HG03060 (cell line): ENCODE results near the gene P2RY12.

ENCODE experiments used
- ATAC-seq: cut with Tn5 transposase; IDR thresholded peaks from one replicate; pipeline ENCODE4 v1.9.1; 2021; ENCODE audit warnings: low read depth, moderate number of reproducible peaks; ENCODE audit not compliant: unreplicated experiment

Gene P2RY12

DNA sequence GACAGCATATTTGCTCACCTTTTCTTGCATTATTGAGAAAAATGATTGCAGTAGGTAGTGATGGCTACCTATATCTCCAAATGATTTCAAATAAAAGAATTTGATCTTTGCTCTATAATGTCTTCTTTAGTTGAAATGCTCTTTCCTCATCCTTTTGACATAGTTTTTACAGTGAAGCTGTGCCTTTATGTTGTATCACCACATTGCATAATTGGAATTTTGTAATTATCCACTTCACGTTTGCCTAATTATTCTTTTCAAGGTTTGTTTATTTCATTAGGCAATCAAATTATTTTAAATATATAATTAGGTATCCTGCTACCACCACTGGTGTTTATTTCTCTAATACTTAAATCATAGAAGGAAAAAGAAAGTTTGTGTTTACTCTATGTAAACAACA lies 33.9 kb downstream of the P2RY12 start:
- ATAC-seq: no peak

DNA sequence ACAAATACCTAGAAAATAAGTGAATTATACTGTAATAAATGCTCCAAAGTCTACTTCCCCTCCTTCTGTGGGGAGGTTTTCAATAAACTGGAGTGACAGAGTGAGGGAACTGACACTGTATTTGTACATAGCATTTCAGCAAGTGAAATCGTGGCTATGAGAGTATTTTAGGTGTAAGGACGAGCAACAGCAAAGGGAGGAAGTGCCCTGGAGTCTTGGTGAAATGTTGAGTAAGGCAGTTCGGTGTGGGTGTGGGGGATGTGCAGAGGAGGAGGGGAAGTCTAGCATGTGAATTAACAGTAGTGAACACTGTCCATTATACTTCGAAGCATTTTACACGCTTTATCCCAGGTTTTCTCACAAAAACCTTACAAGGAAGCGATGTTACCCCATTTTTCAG lies 37.1 kb downstream of the P2RY12 start:
- ATAC-seq: no peak

DNA sequence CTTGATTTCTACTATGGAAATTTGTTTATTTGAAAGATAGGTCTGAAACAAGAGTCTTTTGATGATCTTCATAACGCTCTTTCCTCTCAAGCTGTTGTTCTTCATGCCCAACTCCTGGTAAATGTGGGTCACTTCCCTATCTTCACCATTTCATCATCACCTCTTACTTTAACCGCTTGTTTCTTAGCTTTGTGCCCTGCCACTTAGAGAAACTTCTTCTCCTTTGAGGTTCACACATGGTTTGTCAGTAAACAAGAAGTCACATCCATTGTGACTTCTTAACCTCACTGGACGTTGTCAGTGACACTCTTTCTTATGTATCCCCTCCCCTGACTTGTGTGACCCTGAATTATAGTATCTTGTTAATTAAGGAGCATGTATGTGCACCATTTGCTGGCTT lies 38.3 kb downstream of the P2RY12 start:
- no peak for ATAC-seq

DNA sequence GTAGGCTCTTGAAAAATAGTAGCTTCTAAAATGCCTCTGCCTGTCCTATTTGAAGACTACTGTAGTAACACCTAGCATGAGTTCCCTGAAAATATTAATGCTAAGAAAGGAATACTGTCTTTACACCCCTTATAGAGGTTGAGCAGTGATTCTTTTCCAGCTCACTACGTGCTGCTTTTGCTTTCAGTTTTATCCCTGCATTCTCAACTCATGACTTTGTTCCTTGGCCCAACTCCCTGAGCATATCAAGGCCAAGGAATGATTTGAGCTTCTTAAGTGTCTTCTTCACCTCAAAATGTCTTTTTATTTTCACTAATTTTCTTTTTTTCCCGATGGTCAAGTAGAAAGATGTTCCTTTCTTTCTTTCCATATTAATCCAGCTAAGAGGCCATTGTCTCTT lies 38.7 kb downstream of the P2RY12 start:
- ATAC-seq: no peak

DNA sequence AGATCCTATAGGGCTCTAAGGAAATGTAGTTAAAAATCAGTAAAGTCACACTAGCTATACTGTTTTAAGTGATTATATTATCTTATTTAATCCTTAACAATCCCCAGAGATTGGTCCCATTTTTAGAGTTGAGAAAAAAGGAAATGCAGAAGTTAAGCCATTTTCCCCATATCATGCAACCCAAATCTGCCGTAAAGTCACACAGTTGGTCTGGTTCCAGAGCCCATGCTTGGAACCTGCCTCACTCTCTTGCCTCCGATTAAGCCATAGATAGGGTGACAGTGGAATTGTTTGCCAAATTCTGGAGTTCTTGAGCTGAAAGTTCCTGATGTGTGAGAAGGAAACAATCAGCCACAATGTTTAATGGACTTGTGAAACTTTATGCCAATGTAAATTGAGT lies 52.9 kb downstream of the P2RY12 start:
- ATAC-seq: no peak

DNA sequence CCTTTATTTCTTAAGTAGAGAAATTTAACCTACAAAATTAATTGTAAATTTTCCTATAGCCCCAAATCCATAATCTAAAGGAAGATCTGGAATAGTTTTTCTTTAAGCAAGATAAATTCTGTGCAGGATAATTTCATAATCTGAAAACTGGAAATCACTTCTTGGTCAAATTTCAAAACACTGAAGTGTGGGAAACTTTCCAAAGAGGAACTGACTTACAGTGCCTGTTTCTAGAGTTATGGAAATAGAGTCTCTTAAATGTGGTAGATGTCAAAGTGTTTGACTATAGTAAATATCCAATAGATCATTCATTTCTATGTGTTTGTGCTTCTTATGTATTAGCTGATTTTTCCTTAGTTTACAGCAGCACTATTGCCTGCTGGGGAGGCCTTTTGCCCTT lies 53.7 kb downstream of the P2RY12 start:
- no peak for ATAC-seq

DNA sequence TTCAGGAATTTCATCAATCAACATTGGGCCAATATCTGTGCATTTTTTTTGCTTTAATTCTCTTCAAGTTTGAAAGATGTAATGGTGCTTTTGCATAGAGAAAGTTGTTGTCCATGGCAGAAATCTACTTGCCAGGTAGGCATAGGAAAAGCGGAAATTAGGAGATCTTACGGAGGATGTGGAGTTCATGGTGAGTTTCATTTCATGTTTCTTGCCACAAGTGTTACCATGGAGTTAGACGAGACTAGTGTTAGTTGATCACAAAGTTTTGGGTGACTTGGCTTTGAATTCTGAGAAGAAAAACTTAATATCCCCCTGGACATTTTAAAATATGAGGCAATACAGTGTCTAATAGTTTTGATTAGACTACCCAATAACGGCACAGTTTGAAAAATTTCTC lies 54.2 kb downstream of the P2RY12 start:
- no peak for ATAC-seq

DNA sequence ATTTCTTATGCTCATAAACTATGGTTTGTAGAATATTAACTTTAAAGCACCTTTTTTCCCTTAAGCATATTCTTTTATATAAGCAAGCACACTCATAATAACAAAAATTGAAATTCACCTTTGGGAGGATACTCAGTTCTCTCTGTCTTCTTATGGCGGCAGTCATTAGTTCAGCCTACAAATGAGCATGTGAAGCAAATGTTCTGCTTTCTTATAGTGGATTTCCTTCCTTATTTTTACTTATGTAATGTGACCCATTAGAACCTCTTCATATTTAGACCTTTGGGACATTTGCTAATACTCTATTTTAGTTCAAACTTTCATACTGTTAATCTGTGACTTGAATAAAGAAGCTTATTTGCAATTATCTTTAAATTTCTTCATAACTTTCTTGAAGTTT lies 55.2 kb downstream of the P2RY12 start, which contains the start of gene P2RY13:
Gene P2RY13, minus strand, starts transcription at position 187 of the 400 bp plus-strand sequence. Its CDS starts 21 bp downstream, at position 166.
- no peak for ATAC-seq

DNA sequence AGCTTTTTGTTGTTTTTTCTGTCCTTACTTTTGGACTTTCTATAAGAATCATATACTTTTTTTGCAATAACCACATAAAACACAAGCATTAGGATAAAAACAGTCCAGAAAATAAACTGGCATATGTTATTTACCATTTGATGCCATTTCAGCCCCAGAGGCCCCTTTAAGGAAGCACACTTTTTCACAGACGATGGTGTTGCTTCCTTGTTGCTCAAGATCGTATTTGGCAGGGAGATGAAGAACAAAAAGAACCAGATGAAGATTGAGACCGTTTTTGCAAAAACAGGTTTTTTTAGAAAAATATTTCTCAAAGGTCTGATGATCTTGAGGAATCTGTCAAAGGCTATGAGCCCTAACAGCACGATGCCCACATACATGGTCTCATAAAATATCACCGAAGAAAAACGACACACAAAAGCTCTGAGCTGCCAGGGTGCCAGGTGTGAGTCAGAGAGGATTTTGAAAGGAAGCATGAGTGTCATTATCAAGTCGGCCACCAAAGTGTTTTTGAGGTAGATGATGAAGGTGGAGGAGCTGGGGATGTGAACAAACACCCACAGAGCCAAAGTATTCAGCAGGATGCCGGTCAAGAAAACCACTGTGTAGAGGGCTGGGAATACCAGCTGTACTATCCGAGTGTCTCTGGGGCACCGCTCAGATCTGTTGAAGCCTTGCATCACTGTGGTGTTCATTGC lies 56.1 kb downstream of the P2RY12 start:
- no peak for ATAC-seq

DNA sequence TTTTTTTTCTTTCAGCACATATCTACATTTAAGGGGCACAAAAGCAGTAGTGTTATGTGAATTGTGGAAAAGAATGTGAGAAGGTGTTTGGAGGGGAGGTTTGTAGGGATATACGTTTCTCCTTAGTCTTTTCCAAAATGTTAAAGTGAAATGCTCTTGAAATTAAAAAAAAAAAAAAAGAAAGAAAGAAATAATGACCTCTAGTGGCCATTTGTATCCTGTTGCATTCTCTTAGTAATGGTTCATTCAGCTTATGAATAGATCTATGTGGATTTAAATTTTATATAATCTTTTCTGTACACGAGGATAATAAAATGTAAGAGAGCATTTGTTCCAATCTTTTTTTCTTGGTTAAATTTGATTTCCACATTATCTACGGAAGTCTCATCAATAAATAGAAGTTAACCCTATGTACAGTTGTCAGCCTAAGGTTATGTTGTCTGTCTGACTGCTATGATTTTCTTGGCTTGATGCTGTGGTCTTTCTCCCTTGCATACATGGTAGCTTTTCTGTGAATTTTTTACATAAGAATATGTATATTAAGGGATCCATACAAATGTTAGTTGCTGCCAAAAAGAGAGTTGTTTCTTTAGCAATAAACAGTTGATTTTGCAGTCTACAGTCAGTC lies 56.9 kb downstream of the P2RY12 start:
- no peak for ATAC-seq

DNA sequence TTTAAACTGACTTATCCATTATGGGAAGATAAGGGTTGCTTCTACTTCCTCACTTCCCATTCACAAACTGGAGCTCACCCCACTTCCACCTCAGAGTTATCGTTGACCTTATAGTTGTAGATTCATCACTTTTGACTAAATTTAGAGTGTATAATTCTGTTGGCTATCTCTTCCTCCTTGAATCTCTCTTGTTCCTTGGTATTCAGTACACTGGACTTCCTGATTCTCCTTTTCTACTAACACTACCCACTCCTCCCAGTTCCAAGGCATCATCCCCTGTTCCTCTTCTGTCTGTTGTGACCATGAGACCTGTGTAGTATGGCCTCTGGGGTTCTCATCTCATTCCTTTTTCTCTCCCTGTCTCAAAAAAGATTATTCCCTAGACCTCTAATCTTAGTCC lies 62.0 kb downstream of the P2RY12 start:
- no peak for ATAC-seq

DNA sequence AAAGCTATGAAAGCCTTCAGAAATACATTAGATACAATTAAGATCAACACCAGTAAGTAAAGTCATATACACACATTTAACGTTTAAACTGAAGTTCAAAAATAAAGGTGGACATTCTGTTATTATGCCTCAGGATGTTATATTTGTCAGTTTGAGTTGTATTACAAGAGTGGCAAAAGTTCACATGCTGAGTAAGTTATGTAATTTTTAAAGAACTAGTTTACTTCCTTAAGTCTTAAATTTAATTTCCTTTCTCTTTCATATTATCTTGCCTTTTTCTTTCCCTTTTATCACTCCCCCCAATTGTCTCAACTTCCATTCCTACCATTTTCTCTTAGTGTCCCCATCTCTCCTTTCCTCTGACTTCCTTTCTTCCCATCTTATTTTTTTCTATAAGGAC lies 63.0 kb downstream of the P2RY12 start:
- ATAC-seq: no peak

DNA sequence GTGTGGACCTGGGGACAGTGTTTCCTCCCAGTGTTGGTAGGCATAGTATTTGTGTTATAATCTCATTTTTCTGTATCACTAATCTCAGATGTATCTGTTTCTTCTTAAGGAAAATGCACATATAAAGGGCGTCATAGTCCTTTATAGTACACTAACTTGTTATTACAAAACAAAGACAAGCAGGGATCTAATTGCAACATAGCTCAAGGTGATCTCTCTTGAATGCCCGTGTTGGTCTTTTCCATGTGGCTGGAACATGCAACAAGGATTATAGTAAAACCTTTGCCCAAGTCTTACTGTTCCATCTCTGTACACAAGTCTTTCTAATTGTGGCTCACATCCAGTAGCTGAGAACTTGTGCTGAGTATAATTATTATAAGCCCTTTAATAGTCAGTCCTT lies 64.4 kb downstream of the P2RY12 start:
- no peak for ATAC-seq

DNA sequence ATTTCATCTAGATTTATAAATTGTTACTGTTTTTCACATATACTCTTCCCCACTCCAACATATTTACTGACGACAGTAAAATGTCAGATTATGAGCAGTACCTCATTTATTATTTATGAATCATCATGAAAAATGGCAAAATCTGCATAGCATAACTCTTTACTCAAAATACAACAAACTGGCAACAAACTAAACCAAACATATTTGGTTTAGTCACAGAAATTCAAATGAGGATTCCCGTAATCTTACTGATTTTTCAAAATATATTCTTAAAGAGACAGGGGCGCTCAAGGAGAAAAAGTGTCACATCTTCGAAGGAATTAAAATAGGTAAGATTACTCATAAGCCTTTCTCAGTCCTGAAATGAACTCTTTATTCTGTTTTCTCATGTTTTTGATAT lies 64.9 kb downstream of the P2RY12 start:
- ATAC-seq: no peak

DNA sequence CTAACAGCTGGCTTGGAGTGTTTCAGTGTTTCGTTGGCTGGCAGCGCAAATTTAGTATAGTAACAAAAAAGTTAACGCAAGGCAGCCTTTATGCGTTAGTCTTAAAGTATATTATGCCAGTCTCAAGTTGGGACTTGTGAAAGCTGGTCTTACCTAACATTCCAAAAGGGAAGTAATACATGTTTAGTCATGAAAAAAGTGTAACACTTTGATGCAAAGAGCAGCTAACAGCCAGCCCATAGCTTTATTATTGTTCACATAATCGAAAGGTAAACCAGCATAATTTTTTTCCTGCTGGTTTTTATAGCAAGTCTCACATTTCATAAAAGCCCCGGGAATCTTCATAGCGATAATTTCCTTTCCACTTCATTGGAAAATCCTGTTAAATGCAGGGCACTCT lies 65.6 kb downstream of the P2RY12 start:
- no peak for ATAC-seq

DNA sequence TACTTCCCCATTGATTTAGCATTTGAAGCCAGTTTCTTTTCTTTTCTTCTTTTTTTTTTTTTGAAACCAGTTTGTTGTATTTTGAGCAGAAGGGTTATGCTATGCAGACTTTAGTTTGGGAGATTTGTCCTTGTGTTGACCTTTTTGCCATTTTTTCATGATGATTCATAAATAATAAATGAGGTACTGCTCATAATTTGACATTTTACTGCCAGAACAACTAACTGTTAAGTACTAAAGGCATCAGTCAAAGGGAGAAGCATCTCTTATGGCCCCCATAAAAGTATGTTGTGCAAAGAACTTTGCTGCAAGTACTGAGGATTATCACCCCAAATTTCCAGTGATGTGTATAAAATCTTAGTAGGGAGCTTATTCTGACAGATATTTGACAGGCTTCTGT lies 66.2 kb downstream of the P2RY12 start:
- no peak for ATAC-seq

DNA sequence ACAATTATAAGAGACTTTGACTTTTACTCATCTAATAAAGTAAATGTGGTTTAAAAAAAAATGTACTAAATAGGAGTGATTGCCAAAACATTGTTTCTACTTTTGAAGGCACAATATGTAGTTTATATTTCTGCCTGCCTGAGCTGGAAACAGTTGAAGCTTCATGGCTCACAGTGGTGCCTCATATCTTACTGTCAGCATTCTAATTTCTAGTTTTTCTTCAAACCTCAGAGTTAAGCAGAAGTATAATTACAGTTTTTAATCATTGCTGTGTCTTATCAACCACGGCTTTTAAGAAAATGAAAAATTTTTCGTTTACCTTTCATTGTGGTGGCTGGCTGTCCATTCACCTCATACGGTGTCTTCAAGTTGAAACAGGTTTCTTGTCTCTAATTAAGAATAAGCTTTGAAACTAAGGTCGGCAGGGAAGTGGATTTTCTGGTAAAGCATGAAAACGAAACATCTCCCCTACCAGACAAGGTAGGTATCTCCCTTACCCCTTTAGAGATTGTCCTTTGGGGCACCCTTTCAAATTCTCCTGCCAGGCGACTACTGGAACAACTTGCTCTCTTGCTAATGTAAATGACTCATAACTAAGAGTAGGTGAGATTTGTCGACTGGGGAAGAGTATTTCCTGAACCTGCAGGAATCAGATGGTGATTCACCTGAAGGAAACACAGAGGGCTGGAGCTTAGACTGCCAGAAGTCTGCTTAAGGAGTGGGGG lies 68.1 kb downstream of the P2RY12 start, which contains the start of gene GPR87:
Gene GPR87, minus strand, starts transcription at position 554 of the 725 bp plus-strand sequence. CDS start 16,720 bp downstream, outside the sequence.
- ATAC-seq: no peak

DNA sequence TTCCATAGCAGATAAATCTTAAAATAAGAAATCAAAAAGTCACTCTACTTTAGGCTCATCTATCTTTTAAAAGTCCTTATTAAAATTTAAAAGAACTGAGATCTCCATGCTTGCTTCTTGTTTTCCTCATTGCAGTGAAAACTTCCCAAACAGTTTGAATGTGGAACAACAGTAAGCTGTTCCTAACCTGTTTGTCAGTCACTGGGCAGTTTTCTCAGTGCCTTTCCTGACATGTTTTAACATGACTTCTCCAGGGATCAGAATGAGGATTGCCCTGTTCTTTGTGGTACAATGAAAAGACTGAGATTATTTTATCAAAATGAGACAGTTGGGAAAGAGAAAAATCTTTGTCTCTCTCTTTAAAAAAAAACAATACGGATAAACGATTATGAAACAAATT lies 68.7 kb downstream of the P2RY12 start:
- ATAC-seq: no peak

DNA sequence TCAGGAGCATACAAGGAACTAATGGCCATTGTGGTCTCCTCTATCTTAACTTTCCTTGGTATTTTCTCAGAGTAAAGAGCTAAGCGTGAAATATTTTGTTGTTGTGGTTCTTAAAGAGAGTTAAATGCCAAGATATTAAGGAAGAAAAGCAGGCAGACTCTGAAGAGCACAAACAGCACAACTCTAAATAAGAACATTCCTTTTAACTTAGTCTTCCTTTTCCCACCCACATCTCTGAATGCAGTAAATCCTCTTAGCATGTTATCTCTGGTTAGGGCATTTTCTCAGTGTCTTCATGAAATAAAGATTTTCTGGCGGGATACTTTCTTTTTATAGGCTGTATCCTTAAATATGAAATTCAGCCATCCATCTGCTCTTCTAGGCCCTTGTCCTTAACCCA lies 69.4 kb downstream of the P2RY12 start:
- ATAC-seq: no peak

DNA sequence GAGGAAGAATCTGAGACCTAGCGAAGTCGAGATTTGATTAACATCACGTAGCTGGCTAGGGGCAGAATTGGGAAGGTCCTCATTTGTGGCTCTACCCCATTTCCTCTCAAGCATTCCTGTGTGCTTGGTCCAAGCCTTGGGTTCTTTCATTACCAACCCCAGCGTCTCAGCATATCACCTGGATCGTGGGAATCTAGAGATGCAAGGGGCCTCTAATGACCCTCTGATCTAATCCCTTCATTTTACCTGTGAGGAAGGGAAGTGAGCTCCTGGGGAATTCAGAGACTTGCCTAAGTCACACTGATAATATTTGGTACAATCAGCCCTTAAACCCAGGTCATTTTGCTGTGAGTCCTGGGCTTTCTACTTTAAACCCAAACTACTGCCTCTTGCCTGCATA lies 70.0 kb downstream of the P2RY12 start:
- no peak for ATAC-seq

DNA sequence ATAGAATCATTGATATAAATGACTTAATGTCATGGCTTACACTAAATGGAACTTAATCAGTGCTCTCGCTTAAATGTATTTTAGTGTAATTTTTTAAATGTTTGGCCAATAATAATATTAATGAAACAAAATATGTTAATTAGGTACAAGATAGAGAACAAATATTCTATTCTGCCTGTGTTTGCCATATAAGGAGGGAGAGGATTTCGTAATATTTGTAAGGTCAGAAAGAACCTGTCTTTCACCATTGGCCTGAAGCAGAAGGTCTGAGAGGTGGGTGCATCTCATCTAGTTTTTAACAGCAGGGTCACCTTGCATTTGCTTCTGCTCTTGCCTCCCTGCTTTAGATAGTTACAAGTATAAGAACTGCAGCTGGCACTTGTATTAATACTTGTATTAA lies 70.4 kb downstream of the P2RY12 start:
- ATAC-seq: no peak

DNA sequence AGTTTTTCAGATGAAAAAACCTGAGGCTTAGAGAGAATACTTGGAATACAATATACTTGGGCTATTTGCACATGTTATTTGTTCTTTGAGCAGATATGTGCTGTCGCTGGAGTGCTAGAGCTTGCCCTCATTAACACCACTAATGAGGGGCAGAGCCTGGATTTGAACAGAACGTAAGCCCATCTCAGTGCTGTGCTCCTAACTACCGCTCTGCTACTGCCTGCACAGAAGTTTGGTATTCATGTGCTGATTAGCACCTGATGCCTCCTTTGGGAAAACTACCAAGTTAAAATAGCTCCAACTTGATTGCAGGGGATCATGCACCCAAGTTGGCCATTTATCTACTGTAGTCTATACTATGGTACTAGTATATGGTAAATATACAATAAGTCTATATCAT lies 71.6 kb downstream of the P2RY12 start:
- no peak for ATAC-seq
